Mammary epithelial cell (primary cell): ENCODE measurements around the gene OSBPL9.

ENCODE experiments used
- CTCF ChIP-seq, 2 donors: IDR thresholded peaks in 1 of 2; conservative IDR thresholded peaks in 1 of 2; 2 replicates each; pipeline ENCODE4 v1.5.1; 2011 to 2012; ENCODE audit warnings: inconsistent platforms in 2 of 2, low read length in 2 of 2, mild to moderate bottlenecking in 2 of 2, control low read depth in 1 of 2, low read depth in 1 of 2; ENCODE audit not compliant: insufficient read depth in 1 of 2; ENCODE audit errors: extremely low read depth in 1 of 2
- EZH2 ChIP-seq: IDR thresholded peaks from 2 replicates; pipeline ENCODE4 v1.6.1; 2012; ENCODE audit warnings: low read length, inconsistent platforms, borderline replicate concordance

GRCh38 chr1:51768971-51769588 is 152.2 kb downstream of the OSBPL9 start:
- TF ChIP-seq CTCF (conservative IDR thresholded peaks at IDR 0.05 in 1 of 2, IDR thresholded peaks at IDR 0.05 in 1 of 2; ENCODE audit: extremely low read depth in 1 of 2, insufficient read depth in 1 of 2, low read depth in 1 of 2, low read length in 2 of 2): peak; percentile 73 to 78
- no peak for TF ChIP-seq EZH2
